Measurements from ENCODE around the gene SNAI3. TPM values are rescaled to one million over a fixed set of nuclear protein-coding genes. Genes with fewer than 3 reads are reported as not detected.

Gene SNAI3
- total RNA-seq, 4 donors from 2014 or later = 0.40 to 0.44 TPM; not detected in 2

DNA sequence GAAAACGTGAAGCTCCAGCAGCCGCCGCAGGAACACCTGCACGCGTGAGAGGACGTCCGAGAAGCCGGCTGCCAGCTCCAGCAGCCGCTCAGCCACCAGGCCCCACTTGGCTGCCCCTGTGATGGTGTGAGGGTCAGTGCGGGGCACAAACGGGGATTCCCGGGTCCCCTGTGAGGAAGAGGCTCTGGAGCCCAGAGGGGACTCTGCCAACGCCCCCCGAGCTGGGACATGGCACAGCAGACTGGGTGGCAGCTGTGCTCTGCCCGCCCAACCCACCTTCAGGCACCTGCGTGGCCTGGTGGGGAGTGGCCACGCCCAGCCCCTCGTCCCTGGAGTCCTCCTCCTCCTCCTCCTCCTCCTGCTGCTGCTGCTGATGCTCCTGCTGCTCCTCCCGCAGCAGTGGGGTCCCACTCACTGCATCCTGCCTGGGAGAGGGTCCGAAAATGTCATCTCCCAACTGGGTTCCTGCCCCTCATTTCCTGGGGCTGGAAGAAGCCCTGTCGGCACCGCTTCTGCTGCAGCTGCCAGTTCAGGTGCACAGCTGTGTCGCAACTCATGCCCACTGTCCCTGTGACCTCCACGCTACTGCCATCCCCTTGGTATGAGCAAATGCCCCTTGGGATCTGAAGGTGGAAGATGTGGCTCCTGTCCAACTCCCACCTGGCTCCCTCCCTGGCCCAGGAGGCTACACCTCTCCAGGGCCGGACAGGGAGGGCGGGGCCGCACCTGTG lies 47.5 kb upstream of the SNAI3 start:
- Histone ChIP-seq H3K36me3 (peaks cover 68% of the 10 kb centered on the region), H3K4me1 (peaks cover 8% of the 10 kb centered on the region), H3K4me3 (no peak overlapping the region), H3K9me3 (no peaks in the 10 kb centered on the region), H3K27me3 (no peaks in the 10 kb centered on the region), H3K27ac (no peak overlapping the region)
- TF ChIP-seq POLR2A (IDR thresholded peaks at IDR 0.05) = no peak
- no peak for DNase-seq (ENCODE audit: low spot score in 2 of 2)
- WGBS = 87% methylated on average over 6 of the region's 27 CpGs

DNA sequence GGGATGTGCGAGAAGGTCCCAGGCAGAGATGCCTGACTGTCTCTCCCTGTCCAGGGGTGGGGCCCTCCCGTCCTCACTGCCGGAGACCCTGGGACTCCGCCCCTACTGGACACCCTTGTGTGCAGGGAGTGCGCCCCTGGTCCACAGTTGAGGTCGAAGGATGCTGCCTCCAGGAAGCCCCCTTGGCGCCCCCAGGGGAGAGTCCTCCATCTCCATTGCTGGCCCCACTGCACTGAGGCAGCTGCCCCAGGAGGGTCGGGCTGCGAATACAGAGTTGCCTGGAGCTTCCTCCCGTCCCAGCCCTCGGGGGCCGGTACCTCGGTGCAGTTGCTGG lies 46.6 kb upstream of the SNAI3 start:
- TF ChIP-seq, protein P1, sequence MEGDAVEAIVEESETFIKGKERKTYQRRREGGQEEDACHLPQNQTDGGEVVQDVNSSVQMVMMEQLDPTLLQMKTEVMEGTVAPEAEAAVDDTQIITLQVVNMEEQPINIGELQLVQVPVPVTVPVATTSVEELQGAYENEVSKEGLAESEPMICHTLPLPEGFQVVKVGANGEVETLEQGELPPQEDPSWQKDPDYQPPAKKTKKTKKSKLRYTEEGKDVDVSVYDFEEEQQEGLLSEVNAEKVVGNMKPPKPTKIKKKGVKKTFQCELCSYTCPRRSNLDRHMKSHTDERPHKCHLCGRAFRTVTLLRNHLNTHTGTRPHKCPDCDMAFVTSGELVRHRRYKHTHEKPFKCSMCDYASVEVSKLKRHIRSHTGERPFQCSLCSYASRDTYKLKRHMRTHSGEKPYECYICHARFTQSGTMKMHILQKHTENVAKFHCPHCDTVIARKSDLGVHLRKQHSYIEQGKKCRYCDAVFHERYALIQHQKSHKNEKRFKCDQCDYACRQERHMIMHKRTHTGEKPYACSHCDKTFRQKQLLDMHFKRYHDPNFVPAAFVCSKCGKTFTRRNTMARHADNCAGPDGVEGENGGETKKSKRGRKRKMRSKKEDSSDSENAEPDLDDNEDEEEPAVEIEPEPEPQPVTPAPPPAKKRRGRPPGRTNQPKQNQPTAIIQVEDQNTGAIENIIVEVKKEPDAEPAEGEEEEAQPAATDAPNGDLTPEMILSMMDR (IDR thresholded peaks at IDR 0.05) = no peak
- Histone ChIP-seq H3K27me3 (no peaks in the 10 kb centered on the region), H3K4me1 (peaks cover 5% of the 10 kb centered on the region), H3K36me3 (peaks cover 68% of the 10 kb centered on the region), H3K27ac (no peak overlapping the region), H3K4me3 (no peak overlapping the region), H3K9me3 (no peaks in the 10 kb centered on the region)
- no peak for DNase-seq (ENCODE audit: low spot score in 2 of 2)
- WGBS = 93% methylated on average over 4 of the region's 13 CpGs

DNA sequence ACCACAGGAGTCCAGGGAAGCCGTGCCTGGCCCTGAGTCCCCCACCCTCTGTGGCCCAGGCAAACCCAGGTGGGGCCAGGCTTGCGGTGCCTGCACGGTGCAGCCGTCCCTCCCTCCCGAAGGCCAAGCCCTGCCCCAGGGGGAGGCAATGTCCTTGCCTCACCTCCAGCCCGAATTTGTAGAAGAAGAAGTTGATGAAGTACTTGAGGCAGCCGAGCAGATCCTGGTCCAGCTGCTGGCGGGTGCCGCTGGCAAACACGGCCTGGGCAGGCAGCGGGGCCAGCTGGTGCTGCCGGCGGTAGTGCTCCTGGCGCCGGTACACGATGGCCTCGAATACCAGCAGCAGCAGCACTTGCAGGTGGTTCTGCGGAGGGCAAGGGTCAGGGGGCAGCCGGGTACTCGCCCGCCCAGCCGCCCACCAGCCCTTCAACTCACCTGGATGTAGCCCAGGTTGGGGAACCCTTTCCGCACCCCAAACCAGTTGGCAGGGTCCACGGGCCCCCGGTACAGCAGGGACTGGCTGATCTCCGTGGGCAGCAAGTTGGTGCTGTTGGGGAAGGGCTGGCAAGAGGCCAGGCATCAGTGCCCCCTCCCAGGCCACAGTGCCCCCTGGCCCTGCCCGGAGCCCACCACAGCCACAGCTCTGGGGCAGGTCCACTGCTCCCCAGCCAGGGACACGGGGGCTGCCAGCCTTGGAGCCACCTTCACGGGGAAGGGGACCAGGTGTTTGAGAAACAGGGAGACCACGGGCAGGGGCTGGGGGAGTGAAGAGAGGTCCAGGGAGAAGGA lies 46.1 kb upstream of the SNAI3 start:
- peaks cover under 1% of the 10 kb centered on the region for H3K4me1 ChIP-seq
- WGBS = 67% methylated on average over 11 of the region's 30 CpGs
- no peak for TF ChIP-seq POLR2A (IDR thresholded peaks at IDR 0.05)
- TF ChIP-seq, protein P1 (IDR thresholded peaks at IDR 0.05) = no peak
- no peak for TF ChIP-seq EP300 (IDR thresholded peaks at IDR 0.05)
- no peak for TF ChIP-seq POLR2AphosphoS5 (IDR thresholded peaks at IDR 0.05)
- H3K27me3 ChIP-seq = no peaks in the 10 kb centered on the region
- no peak overlapping the region for H3K4me3 ChIP-seq
- DNase-seq (ENCODE audit: low spot score in 2 of 2) = no peak
- no peaks in the 10 kb centered on the region for H3K9me3 ChIP-seq
- H3K27ac ChIP-seq = no peak overlapping the region
- H3K36me3 ChIP-seq = peaks cover 73% of the 10 kb centered on the region

DNA sequence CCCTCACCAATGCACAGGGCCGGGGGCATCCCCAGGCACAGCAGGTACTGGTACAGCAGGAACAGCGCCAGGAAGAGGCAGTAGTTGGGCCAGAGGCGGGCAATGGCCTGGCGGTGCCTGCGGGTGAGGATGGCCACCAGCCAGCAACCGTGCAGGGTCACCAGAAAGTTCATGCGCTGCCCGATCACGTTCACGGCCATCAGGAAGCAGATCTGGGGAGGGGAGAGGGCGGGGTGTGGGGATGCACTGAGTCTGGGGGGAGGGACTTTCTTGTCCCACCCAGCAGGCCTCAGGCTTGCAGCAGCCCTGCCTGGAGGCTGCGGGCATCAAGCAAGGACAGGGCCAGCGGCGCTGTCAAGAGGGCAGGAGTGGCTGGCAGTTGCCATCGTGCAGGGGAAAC lies 45.4 kb upstream of the SNAI3 start:
- WGBS = 75% methylated on average over 14 of the region's 15 CpGs
- no peak overlapping the region for H3K4me3 ChIP-seq
- H3K36me3 ChIP-seq = peaks cover 80% of the 10 kb centered on the region
- no peaks in the 10 kb centered on the region for H3K27me3 ChIP-seq
- no peak overlapping the region for H3K27ac ChIP-seq
- TF ChIP-seq, protein P1 (IDR thresholded peaks at IDR 0.05) = no peak
- TF ChIP-seq POLR2AphosphoS5 (IDR thresholded peaks at IDR 0.05) = no peak
- no peak for TF ChIP-seq POLR2A (IDR thresholded peaks at IDR 0.05)
- no peak for TF ChIP-seq EP300 (IDR thresholded peaks at IDR 0.05)
- no peak for DNase-seq (ENCODE audit: low spot score in 2 of 2)
- no peaks in the 10 kb centered on the region for H3K9me3 ChIP-seq
- no peaks in the 10 kb centered on the region for H3K4me1 ChIP-seq

DNA sequence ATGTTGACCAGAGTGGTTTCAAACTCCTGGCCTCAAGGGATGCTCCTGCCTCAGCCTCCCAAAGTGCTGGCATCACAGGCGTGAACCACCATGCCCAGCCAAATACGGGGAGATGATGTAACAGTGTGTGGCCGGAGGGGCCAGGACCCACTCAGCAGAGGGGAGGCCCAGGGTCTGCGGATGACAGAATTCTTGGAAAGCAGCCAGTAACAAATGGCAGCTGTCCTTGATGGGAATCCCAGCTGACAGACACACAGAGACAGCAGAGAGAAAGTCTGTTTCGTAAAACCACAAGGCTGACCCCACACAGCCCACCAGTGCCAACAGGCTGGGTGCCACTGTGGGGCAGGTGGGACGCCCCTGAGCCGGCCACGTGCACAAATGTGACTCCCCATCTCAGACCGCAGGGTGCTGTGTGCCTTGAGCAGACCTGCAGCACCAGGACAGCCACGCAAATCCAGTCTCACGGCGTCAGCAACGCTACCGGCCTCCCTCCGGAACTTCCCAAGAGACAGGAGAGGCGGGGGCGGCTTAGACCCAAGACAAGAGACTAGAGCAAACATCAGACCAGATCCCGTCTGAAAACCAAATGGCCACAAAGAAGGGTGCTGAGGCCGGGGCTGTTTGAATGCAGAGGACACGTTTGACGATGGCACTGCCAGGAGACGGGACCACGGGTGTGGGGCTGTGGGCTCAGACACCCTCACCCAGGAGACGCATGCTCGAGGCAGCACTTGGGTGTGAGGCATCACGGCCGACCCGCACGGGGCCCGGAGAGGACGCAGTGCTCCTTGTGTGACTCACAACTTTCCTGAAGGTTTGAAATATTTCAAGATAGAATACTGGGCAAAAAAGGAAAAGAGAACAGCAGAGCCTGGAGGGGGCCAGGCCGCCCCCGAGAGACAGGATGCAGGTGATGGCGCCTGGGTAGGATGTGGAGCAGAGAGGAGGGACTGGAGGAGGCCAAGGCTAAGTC lies 44.6 kb upstream of the SNAI3 start:
- Histone ChIP-seq H3K27me3 (no peaks in the 10 kb centered on the region), H3K9me3 (no peaks in the 10 kb centered on the region), H3K27ac (no peak overlapping the region), H3K36me3 (peaks cover 80% of the 10 kb centered on the region), H3K4me1 (no peaks in the 10 kb centered on the region), H3K4me3 (no peak overlapping the region)
- TF ChIP-seq, protein P1 (IDR thresholded peaks at IDR 0.05) = no peak
- no peak for TF ChIP-seq POLR2AphosphoS5 (IDR thresholded peaks at IDR 0.05)
- TF ChIP-seq POLR2A (IDR thresholded peaks at IDR 0.05) = no peak
- TF ChIP-seq EP300 (IDR thresholded peaks at IDR 0.05) = no peak
- no peak for DNase-seq (ENCODE audit: low spot score in 2 of 2)
- 90% methylated on average over 27 of the region's 34 CpGs for WGBS
